ENCODE data around the gene HSF4.

- no peak for TF ChIP-seq POLR2A (IDR thresholded peaks at IDR 0.05)
- TF ChIP-seq CTCF (IDR thresholded peaks at IDR 0.05 in 4 of 5, conservative IDR thresholded peaks at IDR 0.05 in 1 of 5) = no peak
Observed at GRCh38 chr16:67148656-67149275, 15.8 kb upstream of the HSF4 start.

All from gastrocnemius medialis (tissue), 4 donors.